HG03280 (cell line): ENCODE measurements around the gene CLEC4A.
"Not testable (repeated sequence)": the region's sequence is repeated elsewhere in the genome, so short reads cannot be mapped to it uniquely, and the experiment has no call there.

Source experiments
- ATAC-seq: cut with Tn5 transposase; IDR thresholded peaks from one replicate; pipeline ENCODE4 v1.9.1; 2021; ENCODE audit warnings: mild to moderate bottlenecking, moderate library complexity; ENCODE audit not compliant: unreplicated experiment

CLEC4A gene

DNA sequence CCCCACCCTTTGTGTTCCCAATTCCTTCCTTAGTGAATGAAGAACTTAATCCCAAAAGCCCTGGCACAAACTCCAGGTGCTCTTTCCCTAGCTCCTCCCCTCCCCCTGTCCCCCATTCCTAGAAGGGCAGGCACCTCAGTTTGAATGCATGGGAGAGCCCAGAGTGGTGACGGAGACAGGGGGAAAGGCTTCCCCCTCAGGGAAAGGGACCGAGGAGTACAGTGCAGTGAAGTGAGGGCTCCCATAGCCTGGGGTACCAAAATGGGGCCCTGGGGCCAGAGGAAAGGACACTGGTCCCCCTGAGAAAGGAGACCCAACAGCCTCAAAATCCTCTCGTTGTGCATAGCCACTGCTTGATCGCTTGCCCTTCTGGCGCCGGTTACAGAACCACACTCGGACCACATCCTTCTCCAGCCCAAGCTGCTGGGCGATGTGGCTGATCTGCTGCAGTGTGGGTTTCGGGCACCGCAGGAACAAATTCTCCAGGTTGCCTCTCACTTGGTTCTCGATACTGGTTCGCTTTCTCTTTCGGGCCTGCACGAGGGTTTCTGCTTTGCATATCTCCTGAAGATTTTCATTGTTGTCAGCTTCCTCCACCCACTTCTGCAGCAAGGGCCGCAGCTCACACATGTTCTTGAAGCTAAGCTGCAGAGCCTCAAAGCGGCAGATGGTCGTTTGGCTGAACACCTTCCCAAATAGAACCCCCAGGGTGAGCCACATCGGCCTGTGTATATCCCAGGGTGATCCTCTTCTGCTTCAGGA, 10.4 kb downstream of the CLEC4A start:
- not testable (repeated sequence) for ATAC-seq

DNA sequence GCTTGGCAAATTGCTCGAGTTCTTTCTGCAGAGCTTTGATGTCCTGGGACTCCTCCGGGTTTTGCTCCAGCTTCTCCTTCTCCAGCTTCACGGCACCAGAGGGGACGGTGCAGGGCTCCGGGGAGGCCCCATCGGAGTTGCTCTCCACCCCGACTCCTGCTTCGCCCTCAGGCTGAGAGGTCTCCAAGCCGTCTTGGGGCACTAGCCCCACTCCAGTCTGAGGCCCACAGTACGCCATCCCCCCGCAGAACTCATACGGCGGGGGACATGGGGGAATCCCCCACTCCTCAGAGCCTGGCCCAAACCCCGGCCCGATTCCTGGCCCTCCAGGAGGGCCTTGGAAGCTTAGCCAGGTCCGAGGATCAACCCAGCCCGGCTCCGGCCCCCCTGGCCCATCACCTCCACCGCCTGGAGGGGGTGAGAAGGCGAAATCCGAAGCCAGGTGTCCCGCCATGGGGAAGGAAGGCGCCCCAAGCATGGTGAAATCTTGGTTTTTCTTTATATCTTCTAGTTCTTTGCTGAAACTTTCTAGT, 11.0 kb downstream of the CLEC4A start:
- not testable (repeated sequence) for ATAC-seq

DNA sequence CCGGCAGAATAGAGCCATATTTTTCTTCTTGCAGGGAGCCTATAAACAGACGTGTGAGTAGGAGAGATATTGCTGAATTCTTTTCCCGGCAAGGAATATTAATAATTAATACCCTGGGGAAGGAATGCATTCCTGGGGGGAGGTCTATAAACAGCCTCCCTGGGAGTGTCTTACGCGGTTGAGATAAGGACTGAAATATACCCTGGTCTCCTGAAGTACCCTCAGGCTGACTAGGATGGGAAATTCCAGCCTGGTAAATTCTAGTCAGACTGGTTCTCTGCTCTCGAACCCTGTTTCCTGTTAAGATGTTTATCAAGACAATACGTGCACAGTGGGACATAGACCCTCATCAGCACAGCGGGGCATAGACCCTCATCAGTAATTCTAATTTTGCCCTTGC, 18.2 kb downstream of the CLEC4A start:
- not testable (repeated sequence) for ATAC-seq

DNA sequence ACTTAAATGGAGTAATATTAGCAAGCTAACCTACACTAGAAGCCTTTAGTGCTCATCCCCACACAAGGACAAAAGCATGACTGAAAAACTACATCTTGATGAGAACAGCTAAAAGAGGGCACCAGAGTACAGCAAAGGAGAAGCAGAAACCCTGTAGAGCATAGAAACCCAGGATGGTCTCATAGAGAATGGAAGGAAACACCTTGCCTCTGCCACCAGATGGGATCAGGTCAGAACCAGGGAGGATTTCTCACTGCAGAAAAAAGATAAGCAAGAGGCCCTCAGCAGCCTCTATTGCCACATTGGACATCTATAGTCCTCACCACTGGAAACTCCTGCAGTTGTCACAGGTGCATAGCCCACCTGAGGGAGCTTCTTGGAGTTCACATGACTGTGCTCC, 19.8 kb downstream of the CLEC4A start:
- no peak for ATAC-seq

DNA sequence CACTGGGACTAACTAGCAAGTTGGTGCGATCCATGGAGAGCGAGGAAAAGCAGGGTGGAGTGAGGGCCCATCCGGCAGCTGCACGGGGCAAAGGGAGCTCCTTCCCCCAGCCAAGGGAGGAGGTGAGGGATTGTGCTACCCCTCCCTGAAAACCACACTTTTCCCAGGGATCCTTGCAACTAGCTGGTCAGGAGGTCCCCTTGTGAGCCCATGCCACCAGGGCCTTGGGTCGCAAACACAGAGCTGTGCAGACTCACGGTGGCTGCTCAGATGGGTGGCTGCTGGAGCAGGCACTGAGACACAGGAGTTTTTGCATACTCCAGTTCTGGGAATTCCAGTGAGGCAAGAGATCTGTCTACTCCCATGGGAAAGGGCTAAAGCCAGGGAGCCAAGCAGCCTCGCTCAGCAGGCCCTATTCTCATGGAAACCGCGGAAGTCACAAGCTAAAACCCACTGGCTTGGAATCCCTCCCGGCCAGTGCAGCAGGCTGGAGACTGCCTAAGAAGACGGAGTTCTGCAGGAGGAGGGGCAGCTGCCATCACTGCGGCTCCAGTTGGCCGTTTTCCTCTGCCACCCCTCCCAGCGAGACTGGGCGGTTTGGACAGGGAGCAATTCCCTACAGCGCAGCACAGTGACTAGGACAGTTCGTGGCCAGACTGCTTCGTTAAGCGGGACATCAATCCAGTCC, 22.5 kb downstream of the CLEC4A start:
- ATAC-seq: no peak

DNA sequence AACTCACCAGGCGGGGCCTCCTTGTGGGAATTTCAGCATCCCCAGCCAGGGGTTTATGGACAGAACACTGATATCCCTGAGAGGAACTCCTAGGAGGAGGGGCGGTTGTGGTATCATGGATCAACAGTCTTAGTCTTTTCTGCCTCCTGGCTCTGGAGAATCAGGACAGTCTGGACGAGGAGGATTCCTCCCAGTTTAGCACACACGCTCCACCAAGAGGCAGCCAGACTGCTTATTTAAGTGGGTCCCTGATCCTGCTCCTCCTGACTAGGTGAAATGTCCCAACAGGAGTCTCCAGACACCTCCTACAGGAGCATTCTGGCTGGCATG, 23.0 kb downstream of the CLEC4A start:
- ATAC-seq: no peak

DNA sequence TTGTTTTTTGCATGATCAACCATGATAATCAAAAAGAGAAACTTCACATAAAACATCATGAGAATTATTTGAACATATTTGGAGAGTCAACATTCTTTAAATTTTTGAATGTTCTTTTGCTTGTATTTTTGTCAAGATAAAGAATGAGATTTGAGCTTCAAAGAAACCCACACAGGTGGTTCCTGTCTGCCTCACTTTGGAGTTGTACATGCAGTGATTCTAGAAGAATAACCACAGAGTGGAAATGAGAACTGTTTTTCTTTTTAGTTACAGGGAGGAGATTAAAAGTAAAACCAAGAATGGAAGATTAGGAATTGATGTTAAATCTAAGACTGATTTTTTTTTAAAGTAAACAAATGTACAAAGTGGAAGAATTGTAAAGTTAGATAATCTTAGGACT, 31.1 kb downstream of the CLEC4A start:
- no peak for ATAC-seq

DNA sequence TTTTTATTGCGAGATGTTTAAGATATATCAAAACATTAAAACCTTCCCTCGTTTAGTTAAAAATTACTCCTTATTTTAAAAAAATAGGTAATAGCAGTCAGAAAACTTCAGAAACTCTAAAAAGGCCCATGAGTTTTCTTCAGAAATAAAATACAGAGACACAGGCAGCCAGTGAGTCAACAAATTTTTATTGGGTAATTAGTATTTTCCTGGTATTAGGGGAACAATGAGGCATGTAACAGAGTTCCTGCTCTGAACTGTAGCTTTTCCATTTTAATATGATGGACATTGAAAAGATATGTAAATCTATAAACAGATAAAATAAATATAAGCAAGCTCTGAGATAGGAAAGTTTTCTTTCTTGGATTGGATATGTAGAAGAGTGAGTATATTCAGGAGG, 33.0 kb downstream of the CLEC4A start:
- ATAC-seq: no peak

DNA sequence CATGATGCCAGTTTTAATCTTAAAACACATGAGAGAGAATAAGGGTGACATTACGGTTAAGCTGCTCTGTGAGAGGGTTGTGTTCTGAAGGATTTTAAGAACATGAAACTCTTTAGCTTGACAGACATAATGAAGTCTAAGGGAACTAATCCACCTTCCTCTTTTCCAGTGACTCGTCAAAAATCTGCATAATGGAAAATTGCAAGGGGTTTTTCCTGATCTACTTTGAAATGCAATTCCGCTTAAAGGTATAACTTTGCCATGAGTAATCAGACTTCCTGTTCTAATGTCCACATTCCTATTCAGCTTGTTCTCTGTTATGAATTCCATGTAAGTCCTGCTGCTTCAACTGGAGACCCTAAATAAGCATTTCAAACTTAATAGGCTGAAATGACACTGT, 33.4 kb downstream of the CLEC4A start, which contains the start of gene ZNF705A:
TSS of gene ZNF705A (plus strand) at position 171 of the 400 bp plus-strand sequence. CDS start 15,611 bp downstream, outside the sequence.
- ATAC-seq: no peak

DNA sequence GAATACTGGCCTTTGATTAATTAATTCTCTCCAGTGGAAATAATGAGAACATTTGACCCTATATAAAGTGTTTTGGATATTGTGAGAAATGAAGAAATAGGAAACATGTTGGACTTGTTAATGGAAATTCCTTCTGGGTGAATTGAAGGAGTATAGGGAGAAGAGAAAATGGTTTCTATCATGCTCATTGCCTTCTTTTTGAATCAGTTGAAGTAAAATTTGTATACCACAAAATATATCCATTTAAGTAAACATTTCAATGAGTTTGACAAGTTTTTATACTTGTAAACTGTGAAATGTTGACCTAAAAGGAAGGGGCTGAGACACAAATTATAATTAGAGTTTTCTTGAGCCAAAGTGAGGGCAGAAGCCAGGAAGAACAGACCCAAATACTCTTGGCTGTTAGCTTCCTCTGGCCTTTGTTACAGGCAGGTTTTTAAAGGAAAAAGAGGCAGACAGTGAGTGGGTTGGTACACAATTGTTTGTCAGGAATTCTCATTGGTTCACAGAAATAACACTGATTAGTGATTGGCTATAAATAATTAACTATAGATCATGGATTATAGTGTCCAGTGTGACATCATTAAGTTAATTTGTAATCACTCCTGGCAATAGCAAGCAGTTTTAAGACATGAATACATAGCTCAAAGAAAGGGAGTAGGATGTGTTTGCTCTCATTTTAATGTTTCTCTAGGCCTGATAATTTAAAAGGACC, 34.2 kb downstream of the CLEC4A start:
- ATAC-seq: no peak

DNA sequence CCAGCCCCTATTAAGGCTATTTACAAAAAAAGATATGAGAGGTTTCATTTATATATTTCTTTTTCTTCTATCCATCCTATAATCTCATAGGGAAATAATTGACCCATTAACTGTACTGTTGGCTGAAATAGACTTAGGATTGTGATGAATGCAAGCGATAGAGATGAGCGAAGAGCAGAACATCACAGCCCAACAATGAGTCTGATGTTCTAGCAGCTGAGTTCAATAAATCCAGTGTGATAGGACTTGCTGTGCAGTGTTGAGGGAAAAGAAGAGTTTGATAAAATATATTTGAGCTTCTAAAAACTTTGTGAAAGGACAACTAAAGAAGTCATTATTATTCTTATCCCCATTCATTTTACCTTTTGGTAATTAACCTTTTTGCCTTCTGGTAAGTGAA, 49.5 kb downstream of the CLEC4A start:
- not testable (repeated sequence) for ATAC-seq

DNA sequence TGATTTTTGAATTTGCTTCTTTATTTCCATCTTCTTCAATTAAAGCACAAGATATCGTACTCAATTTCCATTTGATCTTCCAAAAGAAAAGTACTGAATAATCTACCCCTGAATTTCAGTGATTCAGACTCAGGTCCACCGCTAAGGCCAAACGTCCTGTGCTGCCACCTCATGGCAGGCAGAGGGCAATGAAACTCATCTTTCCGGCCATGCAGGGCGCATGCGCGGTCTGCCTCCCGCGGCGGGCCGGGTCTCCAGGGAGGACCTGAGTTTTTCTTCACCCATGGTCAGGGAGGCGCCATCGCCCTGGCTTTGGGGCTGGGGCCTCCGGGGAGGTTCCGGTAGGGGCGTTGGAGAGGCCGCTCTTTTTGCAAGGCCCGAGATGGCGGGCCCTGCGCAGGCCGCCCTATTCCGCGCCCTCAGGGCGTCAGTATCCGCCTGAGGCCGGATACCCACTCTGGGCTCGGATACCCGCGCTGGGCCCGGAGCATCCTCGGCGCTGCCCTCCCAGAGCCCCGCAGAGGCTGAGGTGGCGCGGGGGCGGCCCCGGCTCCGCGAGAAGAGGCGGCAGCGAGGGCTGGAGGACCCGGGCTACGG, 56.7 kb downstream of the CLEC4A start:
- not testable (repeated sequence) for ATAC-seq

DNA sequence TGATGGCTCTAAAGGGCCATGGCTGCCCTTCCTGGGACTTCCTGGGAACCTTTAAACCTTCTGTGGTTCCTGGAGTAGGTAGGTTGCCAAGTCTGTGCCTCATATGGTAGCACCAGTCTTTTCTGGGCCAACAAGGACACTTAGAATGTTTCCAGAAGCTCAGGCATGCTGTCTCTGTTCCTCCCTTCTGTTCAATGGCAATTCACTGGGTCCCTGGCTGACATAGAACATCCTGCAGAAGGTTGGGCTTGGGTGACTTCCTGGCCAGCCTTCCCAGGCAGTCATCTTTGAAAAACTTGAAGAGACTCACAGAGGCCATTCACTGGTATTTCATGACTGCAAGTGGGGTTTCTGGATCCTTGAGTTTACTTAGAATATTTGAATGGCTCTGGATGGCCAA, 57.9 kb downstream of the CLEC4A start:
- ATAC-seq: not testable (repeated sequence)

DNA sequence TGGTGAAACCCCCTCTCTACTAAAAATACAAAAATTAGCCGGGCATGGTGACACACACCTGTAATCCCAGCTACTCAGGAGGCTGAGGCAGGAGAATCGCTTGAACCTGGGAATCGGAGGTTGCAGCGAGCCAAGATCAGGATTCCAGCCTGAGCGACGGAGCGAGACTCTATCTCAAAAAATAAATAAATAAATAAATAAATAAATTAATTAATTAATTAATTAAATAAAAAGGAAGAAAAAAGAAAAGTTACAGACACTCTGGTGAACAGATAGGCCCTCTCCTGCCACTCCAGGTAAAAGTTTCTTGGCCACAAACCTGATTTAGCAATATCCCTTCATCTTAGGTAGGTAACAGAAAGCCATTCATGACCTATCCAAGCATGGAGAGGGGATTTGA, 59.5 kb downstream of the CLEC4A start:
- not testable (repeated sequence) for ATAC-seq

DNA sequence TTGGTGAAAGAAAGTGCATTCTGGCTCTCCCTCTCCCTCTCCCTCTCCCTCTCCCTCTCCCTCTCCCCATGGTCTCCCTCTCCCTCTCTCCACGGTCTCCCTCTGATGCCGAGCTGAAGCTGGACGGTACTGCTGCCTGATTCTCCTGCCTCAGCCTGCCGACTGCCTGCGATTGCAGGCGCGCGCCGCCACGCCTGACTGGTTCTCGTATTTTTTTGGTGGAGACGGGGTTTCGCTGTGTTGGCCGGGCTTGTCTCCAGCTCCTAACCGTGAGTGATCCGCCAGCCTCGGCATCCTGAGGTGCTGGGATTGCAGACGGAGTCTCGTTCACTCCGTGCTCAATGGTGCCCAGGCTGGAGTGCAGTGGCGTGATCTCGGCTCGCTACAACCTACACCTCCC, 59.9 kb downstream of the CLEC4A start:
- not testable (repeated sequence) for ATAC-seq

DNA sequence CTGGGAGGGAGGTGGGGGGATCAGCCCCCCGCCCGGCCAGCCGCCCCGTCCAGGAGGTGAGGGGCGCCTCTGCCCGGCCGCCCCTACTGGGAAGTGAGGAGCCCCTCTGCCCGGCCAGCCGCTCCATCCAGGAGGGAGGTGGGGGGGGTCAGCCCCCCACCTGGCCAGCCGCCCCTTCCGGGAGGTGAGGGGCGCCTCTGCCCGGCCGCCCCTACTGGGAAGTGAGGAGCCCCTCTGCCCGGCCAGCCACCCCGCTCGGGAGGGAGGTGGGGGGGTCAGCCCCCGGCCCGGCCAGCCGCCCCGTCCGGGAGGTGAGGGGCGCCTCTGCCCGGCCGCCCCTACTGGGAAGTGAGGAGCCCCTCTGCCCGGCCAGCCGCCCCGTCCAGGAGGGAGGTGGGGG, 60.8 kb downstream of the CLEC4A start:
- not testable (repeated sequence) for ATAC-seq

DNA sequence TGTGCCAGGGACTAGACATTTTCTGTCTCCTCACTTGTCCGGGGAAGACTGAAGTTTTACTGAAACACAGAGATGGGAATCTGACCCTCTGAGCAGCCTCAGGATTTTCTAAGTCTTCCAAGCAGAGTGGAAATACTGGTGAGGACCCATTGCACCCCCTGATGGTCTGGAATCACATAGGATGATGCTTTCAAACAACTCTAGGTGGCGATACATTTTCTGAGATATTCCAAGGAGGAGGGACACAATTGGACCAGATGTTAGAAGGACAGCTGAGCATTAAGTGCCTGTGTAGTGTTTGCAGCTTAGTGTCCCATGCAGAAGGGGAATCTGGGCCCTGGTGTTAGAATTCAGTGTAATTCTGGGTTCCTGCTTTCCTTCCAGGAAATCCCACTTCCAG, 64.7 kb downstream of the CLEC4A start:
- not testable (repeated sequence) for ATAC-seq
